Osteocyte (in vitro differentiated cells): ENCODE data around the gene KSR2. TPM values are rescaled to one million over a fixed set of nuclear protein-coding genes. Genes with fewer than 3 reads are reported as not detected.

ENCODE experiments used
- DNase-seq: peaks from one replicate; pipeline ENCODE4 v3.0.0; 2021; ENCODE audit warnings: mixed read lengths; ENCODE audit not compliant: unreplicated experiment; ENCODE audit errors: extremely low spot score
- H3K27ac Mint-ChIP-seq: one replicate; pipeline ENCODE4 v1.8.0; 2021; ENCODE audit warnings: mild to moderate bottlenecking, mixed read lengths; ENCODE audit not compliant: unreplicated experiment
- H3K27me3 Mint-ChIP-seq: one replicate; pipeline ENCODE4 v1.8.0; 2021; ENCODE audit warnings: mixed read lengths; ENCODE audit not compliant: unreplicated experiment
- H3K36me3 Mint-ChIP-seq: one replicate; pipeline ENCODE4 v1.8.0; 2021; ENCODE audit warnings: mixed read lengths; ENCODE audit not compliant: unreplicated experiment
- H3K4me1 Mint-ChIP-seq: one replicate; pipeline ENCODE4 v1.8.0; 2021; ENCODE audit warnings: mixed read lengths; ENCODE audit not compliant: unreplicated experiment
- H3K4me3 Mint-ChIP-seq: one replicate; pipeline ENCODE4 v1.8.0; 2021; ENCODE audit warnings: mild to moderate bottlenecking, moderate library complexity, mixed read lengths; ENCODE audit not compliant: unreplicated experiment
- H3K9me3 Mint-ChIP-seq: one replicate; pipeline ENCODE4 v1.8.0; 2021; ENCODE audit warnings: mixed read lengths; ENCODE audit not compliant: unreplicated experiment
- CTCF ChIP-seq: fragments of 200-600 bp; sonication (generic); IDR thresholded peaks from 2 replicates; pipeline ENCODE4 v1.5.0; 2021; ENCODE audit warnings: antibody characterized with exemption, mild to moderate bottlenecking, moderate library complexity
- total RNA-seq: library from RNA; stranded (reverse); gene quantifications from 2 replicates; pipeline ENCODE4 v1.2.1, GENCODE V29; 2021

Gene KSR2
- total RNA-seq, 1 donor from 2014 or later = not detected

GRCh38 chr12:117513353-117513752 lies 455.4 kb downstream of the KSR2 start:
- Mint-ChIP-seq H3K4me3 (no peak overlapping the region), H3K36me3 (no peaks in the 10 kb centered on the region), H3K9me3 (no peaks in the 10 kb centered on the region), H3K4me1 (no peaks in the 10 kb centered on the region), H3K27me3 (peaks cover 20% of the 10 kb centered on the region), H3K27ac (no peak overlapping the region)
- TF ChIP-seq CTCF = no peak
- no peak for DNase-seq

GRCh38 chr12:117508468-117508867 lies 460.3 kb downstream of the KSR2 start:
- no peak for TF ChIP-seq CTCF
- Mint-ChIP-seq H3K4me3 (no peak overlapping the region), H3K27ac (no peak overlapping the region), H3K36me3 (no peaks in the 10 kb centered on the region), H3K9me3 (no peaks in the 10 kb centered on the region), H3K4me1 (no peaks in the 10 kb centered on the region), H3K27me3 (peaks cover 18% of the 10 kb centered on the region)
- no peak for DNase-seq

- no peak for DNase-seq
- peaks cover 21% of the 10 kb centered on the region for H3K27me3 Mint-ChIP-seq
- no peak for TF ChIP-seq CTCF
- no peaks in the 10 kb centered on the region for H3K4me1 Mint-ChIP-seq
- H3K36me3 Mint-ChIP-seq = no peaks in the 10 kb centered on the region
- no peaks in the 10 kb centered on the region for H3K9me3 Mint-ChIP-seq
- no peak overlapping the region for H3K4me3 Mint-ChIP-seq
- no peak overlapping the region for H3K27ac Mint-ChIP-seq
Observed at GRCh38 chr12:117507548-117507947, 461.2 kb downstream of the KSR2 start.

- Mint-ChIP-seq H3K4me1 (no peaks in the 10 kb centered on the region), H3K9me3 (no peaks in the 10 kb centered on the region), H3K36me3 (no peaks in the 10 kb centered on the region), H3K27me3 (peaks cover 21% of the 10 kb centered on the region), H3K4me3 (no peak overlapping the region), H3K27ac (no peak overlapping the region)
- no peak for TF ChIP-seq CTCF
- DNase-seq = no peak
Observed at GRCh38 chr12:117506333-117506732, 462.5 kb downstream of the KSR2 start.

GRCh38 chr12:117502633-117503032 lies 466.2 kb downstream of the KSR2 start:
- Mint-ChIP-seq H3K9me3 (no peaks in the 10 kb centered on the region), H3K4me1 (no peaks in the 10 kb centered on the region), H3K4me3 (no peak overlapping the region), H3K36me3 (no peaks in the 10 kb centered on the region), H3K27me3 (peaks cover 23% of the 10 kb centered on the region), H3K27ac (no peak overlapping the region)
- no peak for TF ChIP-seq CTCF
- DNase-seq = no peak
